Measurements from ENCODE around the gene PTPN7.

PTPN7 gene

GRCh38 chr1:202133496-202133895 is 26.9 kb downstream of the PTPN7 start:
- DNase-seq (ENCODE audit: extremely low read depth in 1 of 2, low read depth in 1 of 2): no peak

- DNase-seq (ENCODE audit: extremely low read depth in 1 of 2, low read depth in 1 of 2): no peak
These were observed 27.4 kb downstream of the PTPN7 start for GRCh38 chr1:202133001-202133400.

DNA sequence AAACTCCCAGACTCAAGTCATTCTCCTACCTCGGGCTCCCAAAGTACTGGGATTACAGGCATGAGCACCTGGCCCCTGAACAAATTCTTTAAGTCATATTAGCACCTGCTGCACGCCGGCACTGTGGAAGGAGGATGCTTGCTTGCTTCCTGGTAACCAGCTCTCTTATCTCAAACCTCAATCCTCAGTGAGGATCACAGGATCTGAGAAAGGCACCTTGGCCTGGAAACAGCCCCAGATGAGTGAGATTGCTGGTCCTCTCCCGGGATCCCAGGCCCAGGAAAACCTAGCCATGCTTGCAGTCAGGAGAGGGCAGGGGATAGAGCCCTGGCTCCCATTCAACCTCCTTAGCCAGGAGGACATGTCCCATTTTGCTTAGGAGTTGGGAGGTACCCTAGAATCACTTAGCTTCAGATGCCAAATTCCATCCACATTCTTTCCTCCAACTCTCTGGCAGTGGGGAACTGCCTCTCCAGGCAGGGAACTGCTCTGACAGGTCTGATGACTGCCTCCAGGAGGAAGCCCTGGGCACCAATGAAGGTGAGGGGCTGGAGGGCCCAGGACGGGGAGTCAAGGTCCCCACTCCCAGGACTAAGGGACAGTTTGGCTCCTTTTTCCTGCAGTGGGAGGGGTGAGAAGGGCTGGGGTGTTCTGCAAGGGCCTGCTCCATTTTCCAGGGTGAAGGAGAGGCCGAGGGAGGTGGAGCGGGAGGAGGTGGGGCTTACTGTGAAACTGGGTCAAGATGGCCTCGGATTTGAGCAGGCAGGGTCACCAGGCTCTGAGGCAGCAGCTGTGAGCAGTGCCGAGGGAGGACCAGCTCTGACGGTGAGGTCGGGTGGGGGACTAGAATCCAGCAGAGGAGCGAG is 28.2 kb downstream of the PTPN7 start:
- DNase-seq (ENCODE audit: extremely low read depth in 1 of 2, low read depth in 1 of 2): no peak

GRCh38 chr1:202130816-202131522 is 29.4 kb downstream of the PTPN7 start:
- no peak for DNase-seq (ENCODE audit: extremely low read depth in 1 of 2, low read depth in 1 of 2)

GRCh38 chr1:202130297-202130721 is 30.1 kb downstream of the PTPN7 start:
- DNase-seq (ENCODE audit: extremely low read depth in 1 of 2, low read depth in 1 of 2): no peak

GRCh38 chr1:202129453-202130296 is 30.7 kb downstream of the PTPN7 start:
- no peak for DNase-seq (ENCODE audit: extremely low read depth in 1 of 2, low read depth in 1 of 2)

- no peak for DNase-seq (ENCODE audit: extremely low read depth in 1 of 2, low read depth in 1 of 2)
These were observed 32.4 kb downstream of the PTPN7 start for GRCh38 chr1:202127836-202128622.

DNA sequence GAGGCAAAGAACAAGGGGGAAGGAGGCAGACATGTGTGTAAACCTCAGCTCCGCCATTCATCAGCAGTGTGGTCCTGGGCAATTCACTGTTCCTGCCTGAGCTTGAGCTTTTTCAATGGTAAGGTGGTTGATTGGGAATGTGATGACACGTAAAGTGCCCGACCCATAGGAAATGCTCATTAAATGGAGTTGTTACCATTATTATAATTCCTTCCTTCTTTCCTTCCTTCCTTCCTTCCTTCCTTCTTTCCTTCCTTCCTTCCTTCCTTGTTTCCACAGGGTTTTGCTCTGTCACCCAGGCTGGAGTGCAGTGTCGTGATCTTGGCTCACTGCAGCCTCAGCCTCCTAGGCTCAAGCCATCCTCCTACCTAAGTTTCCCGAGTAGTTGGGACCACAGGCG is 33.3 kb downstream of the PTPN7 start:
- no peak for DNase-seq (ENCODE audit: extremely low read depth in 1 of 2, low read depth in 1 of 2)

- DNase-seq (ENCODE audit: extremely low read depth in 1 of 2, low read depth in 1 of 2): no peak
These were observed 34.0 kb downstream of the PTPN7 start for GRCh38 chr1:202126426-202126825.

DNA sequence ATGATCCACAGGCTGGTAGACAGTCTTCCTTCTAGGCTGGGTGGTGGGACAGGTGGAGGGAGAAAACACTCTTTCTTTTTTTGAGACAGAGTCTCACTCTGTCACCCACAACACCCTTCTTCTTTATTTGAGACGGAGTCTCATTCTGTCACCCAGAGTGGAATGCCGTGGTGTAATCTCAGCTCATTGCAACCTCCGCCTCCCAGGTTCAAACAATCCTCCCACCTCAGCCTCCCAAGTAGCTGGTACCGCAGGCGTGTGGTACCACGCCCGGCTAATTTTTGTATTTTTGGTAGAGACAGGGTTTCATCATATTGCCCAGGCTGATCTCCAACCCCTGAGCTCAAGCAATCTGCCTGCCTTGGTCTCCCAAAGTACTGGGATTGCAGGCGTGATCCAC is 34.8 kb downstream of the PTPN7 start:
- DNase-seq (ENCODE audit: extremely low read depth in 1 of 2, low read depth in 1 of 2): no peak

DNA sequence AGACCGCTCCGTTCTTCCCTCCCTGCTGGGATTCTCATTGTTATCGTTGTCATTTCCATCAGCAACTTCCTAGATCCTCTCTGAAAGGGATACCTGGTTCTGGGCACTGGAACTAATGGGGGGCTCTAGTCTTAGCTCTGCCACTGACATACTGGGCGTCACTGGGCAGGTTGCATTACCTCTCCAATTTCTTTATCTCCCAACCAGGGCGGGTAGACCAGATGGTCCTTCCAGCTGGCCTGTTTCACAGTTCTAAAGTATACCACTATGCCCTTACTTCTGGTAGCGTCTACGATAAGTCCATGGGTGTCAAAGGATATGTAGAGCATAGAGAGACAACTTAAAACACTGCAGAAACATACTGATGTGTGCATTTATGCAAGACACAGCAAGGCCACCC is 36.3 kb downstream of the PTPN7 start:
- no peak for DNase-seq (ENCODE audit: extremely low read depth in 1 of 2, low read depth in 1 of 2)

GRCh38 chr1:202123336-202123813 is 37.0 kb downstream of the PTPN7 start:
- no peak for DNase-seq (ENCODE audit: extremely low read depth in 1 of 2, low read depth in 1 of 2)

GRCh38 chr1:202122639-202123335 is 37.6 kb downstream of the PTPN7 start, which contains the start of gene GPR37L1:
Gene GPR37L1 (plus strand): TSS chr1:202122917. CDS start chr1:202122964, 47 bp downstream.
- DNase-seq (ENCODE audit: extremely low read depth in 1 of 2, low read depth in 1 of 2): no peak

GRCh38 chr1:202121006-202121405 is 39.4 kb downstream of the PTPN7 start:
- no peak for DNase-seq (ENCODE audit: extremely low read depth in 1 of 2, low read depth in 1 of 2)

- no peak for DNase-seq (ENCODE audit: extremely low read depth in 1 of 2, low read depth in 1 of 2)
These were observed 42.5 kb downstream of the PTPN7 start for GRCh38 chr1:202117898-202118371.

DNA sequence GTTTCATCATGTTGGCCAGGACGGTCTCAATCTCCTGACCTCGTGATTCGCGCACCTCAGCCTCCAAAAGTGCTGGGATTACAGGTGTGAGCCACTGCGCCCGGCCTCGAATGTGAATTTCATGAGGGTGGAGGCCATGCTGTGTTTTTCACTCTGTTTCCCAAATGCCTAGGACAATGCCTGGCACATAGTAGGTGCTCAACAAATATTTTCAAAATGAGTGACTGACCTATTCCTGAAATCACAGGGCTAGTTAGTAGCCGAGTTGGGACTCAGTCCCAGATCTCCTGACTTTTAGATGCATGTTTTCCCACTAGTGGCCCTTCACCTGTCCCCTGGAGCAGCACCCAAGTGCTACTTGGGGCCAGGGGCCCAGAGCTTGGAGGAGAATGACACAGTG is 44.1 kb downstream of the PTPN7 start:
- DNase-seq (ENCODE audit: extremely low read depth in 1 of 2, low read depth in 1 of 2): no peak

- no peak for DNase-seq (ENCODE audit: extremely low read depth in 1 of 2, low read depth in 1 of 2)
These were observed 46.6 kb downstream of the PTPN7 start for GRCh38 chr1:202113690-202114300.

DNA sequence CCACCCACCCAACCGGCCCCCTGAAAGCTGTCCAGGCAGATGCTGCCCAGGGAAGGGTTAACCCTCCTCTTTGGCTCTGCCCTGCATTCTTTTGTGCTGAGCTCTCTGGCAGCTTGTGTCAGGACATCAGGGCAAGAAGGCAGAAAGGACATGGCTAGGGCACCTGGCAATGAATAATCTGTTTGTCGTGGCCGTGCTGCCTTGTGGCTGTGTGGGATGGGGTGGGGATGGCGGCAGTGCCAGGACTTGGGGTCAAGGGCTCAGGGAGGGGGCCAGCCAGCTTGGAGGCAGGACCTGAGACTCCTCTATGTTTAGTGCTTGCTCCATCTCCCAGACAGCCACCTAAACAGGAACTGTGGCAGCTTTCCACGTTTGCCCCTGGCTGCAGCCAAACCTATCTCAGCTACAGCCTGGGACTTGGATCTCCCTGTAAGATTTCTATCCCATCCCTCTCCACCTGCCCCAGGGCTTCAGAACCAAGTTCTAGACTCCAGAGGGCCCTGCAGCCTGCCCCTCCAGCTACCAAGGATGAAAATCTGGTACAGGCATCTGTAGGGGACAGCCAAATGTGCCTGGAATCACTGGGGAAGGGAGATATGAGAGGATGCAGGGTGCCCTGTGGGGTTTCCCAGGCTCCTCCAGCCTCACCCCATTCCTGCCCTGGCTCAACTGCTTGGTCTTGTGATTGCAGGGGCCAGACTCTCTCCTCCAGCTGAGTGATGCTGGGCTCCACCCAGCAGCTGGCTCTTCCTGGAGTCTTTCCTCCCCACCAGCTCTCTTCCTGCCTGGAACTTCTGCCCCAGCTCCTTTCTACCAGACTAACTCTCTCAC is 47.3 kb downstream of the PTPN7 start:
- no peak for DNase-seq (ENCODE audit: extremely low read depth in 1 of 2, low read depth in 1 of 2)

Data from stimulated activated CD8-positive, alpha-beta memory T cell treated with anti-CD3 and anti-CD28 coated beads, Interleukin-7, amount 100 ng/mL, for 48 hours (primary cell).